Panc1 (cell line): ENCODE measurements around the gene ERMARD.

Experiments
- CTCF ChIP-seq: fragments of 450-650 bp; IDR thresholded peaks from 2 replicates; pipeline ENCODE4 v1.5.1; 2017; ENCODE audit warnings: mild to moderate bottlenecking
- POLR2AphosphoS5 ChIP-seq: IDR thresholded peaks from 2 replicates; pipeline ENCODE4 v1.6.1; 2012; ENCODE audit warnings: mild to moderate bottlenecking, low read depth, low read length, moderate library complexity
- REST ChIP-seq, 2 experiments: IDR thresholded peaks; 2 replicates each; pipeline ENCODE4 v1.6.1; 2011 to 2012; ENCODE audit warnings: low read depth in 2 of 2, control low read depth in 1 of 2, low read length in 1 of 2, mild to moderate bottlenecking in 1 of 2, moderate library complexity in 1 of 2; ENCODE audit not compliant: insufficient read depth in 1 of 2

GRCh38 chr6:169788809-169789145 lies 37.4 kb downstream of the ERMARD start:
- TF ChIP-seq CTCF (no peak), REST (IDR thresholded peaks at IDR 0.05; ENCODE audit: insufficient read depth in 1 of 2, low read depth in 2 of 2, low read length in 1 of 2) (no peak), POLR2AphosphoS5 (no peak)
